ENCODE results near the gene FEN1.
A peak's percentile ranks its signal among the peaks of the same experiment; 100 is the strongest.

The FEN1 gene

GRCh38 chr11:61817471-61818202, 24.9 kb downstream of the FEN1 start:
- H3K23ac ChIP-seq (ENCODE audit: low read depth, low read length, poor library complexity): no peak overlapping the region
- peaks cover 0 to 3% of the 10 kb centered on the region in 2 donors for H3K9me3 ChIP-seq (replicated peaks in 1 of 2; ENCODE audit: control insufficient read depth in 2 of 2, insufficient read depth in 1 of 2, low read depth in 1 of 2, low read length in 2 of 2)
- no peak overlapping the region for H2BK120ac ChIP-seq (ENCODE audit: low read depth, low read length)
- no peak for DNase-seq (ENCODE audit: low spot score)
- H2AFZ ChIP-seq (ENCODE audit: low read length): peak overlapping the region; percentile 72
- H3K18ac ChIP-seq (ENCODE audit: low read length): no peak overlapping the region
- WGBS, 2 donors (ENCODE audit: extremely low coverage in 2 of 2, insufficient read length in 2 of 2, insufficient replicate concordance in 1 of 2): no CpG with 5 or more reads among the region's 6 CpGs
- no peak overlapping the region for H4K8ac ChIP-seq (ENCODE audit: low read depth, low read length)
- H3K27me3 ChIP-seq (ENCODE audit: control insufficient read depth in 3 of 3, insufficient read depth in 3 of 3, low read depth in 1 of 3, low read length in 3 of 3): no peaks in the 10 kb centered on the region
- peaks cover 13 to 29% of the 10 kb centered on the region in 2 donors for H3K36me3 ChIP-seq (replicated peaks in 1 of 2; ENCODE audit: control insufficient read depth in 2 of 2, insufficient read depth in 2 of 2, low read length in 2 of 2)
- no peak overlapping the region for H3K14ac ChIP-seq (ENCODE audit: low read length)
- no peak overlapping the region for H2BK15ac ChIP-seq (ENCODE audit: low read length)
- H2AK5ac ChIP-seq (ENCODE audit: low read depth, low read length): no peak overlapping the region
- H3K4ac ChIP-seq (ENCODE audit: low read length): no peak overlapping the region
- no peak overlapping the region for H2BK12ac ChIP-seq (ENCODE audit: low read length)
- H3K9ac ChIP-seq (ENCODE audit: low read depth, low read length, poor library complexity): no peak overlapping the region
- peak overlapping the region; percentile 54 for H3K4me2 ChIP-seq (ENCODE audit: insufficient read depth, low read length, poor library complexity, severe bottlenecking)
- H3K79me1 ChIP-seq (ENCODE audit: low read depth, low read length): peaks cover 18% of the 10 kb centered on the region
- H2BK5ac ChIP-seq (ENCODE audit: low read length): no peak overlapping the region
- peak overlapping the region; percentile 85 for H3K27ac ChIP-seq (replicated peaks; ENCODE audit: low read length)
- peaks cover 14 to 19% of the 10 kb centered on the region in 2 donors for H3K4me1 ChIP-seq (ENCODE audit: control insufficient read depth in 2 of 2, insufficient read depth in 1 of 2, low read depth in 1 of 2, low read length in 2 of 2)
- peak overlapping the region; percentile 91 to 97 for H3K4me3 ChIP-seq (ENCODE audit: low read length in 2 of 2)
- no peak overlapping the region for H4K91ac ChIP-seq (ENCODE audit: low read depth, low read length, poor library complexity)

- no peak for DNase-seq (ENCODE audit: low spot score)
- no peak overlapping the region for H3K18ac ChIP-seq (ENCODE audit: low read length)
- no peak overlapping the region for H2AK5ac ChIP-seq (ENCODE audit: low read depth, low read length)
- no peak overlapping the region for H4K8ac ChIP-seq (ENCODE audit: low read depth, low read length)
- peaks cover 11% of the 10 kb centered on the region for H3K79me1 ChIP-seq (ENCODE audit: low read depth, low read length)
- no peaks in the 10 kb centered on the region for H3K27me3 ChIP-seq (ENCODE audit: control insufficient read depth in 3 of 3, insufficient read depth in 3 of 3, low read depth in 1 of 3, low read length in 3 of 3)
- H4K91ac ChIP-seq (ENCODE audit: low read depth, low read length, poor library complexity): no peak overlapping the region
- no peak overlapping the region for H3K23ac ChIP-seq (ENCODE audit: low read depth, low read length, poor library complexity)
- no peak overlapping the region for H3K27ac ChIP-seq (replicated peaks; ENCODE audit: low read length)
- no peak overlapping the region for H3K4me2 ChIP-seq (ENCODE audit: insufficient read depth, low read length, poor library complexity, severe bottlenecking)
- no peak overlapping the region for H3K9ac ChIP-seq (ENCODE audit: low read depth, low read length, poor library complexity)
- H3K4me3 ChIP-seq (ENCODE audit: low read length in 2 of 2): no peak overlapping the region
- peaks cover 5 to 18% of the 10 kb centered on the region in 2 donors for H3K36me3 ChIP-seq (replicated peaks in 1 of 2; ENCODE audit: control insufficient read depth in 2 of 2, insufficient read depth in 2 of 2, low read length in 2 of 2)
- no peak overlapping the region for H2BK5ac ChIP-seq (ENCODE audit: low read length)
- H3K14ac ChIP-seq (ENCODE audit: low read length): no peak overlapping the region
- no peak overlapping the region for H2BK120ac ChIP-seq (ENCODE audit: low read depth, low read length)
- no peak overlapping the region for H2AFZ ChIP-seq (ENCODE audit: low read length)
- H3K4me1 ChIP-seq (ENCODE audit: control insufficient read depth in 2 of 2, insufficient read depth in 1 of 2, low read depth in 1 of 2, low read length in 2 of 2): peaks cover 4 to 10% of the 10 kb centered on the region in 2 donors
- WGBS, 2 donors (ENCODE audit: extremely low coverage in 2 of 2, insufficient read length in 2 of 2, insufficient replicate concordance in 1 of 2): no CpG with 5 or more reads among the region's 2 CpGs
- no peak overlapping the region for H2BK12ac ChIP-seq (ENCODE audit: low read length)
- H3K4ac ChIP-seq (ENCODE audit: low read length): no peak overlapping the region
- H3K9me3 ChIP-seq (replicated peaks in 1 of 2; ENCODE audit: control insufficient read depth in 2 of 2, insufficient read depth in 1 of 2, low read depth in 1 of 2, low read length in 2 of 2): no peaks in the 10 kb centered on the region
- H2BK15ac ChIP-seq (ENCODE audit: low read length): no peak overlapping the region
Measured at GRCh38 chr11:61820174-61820573, 27.5 kb downstream of the FEN1 start.

- Histone ChIP-seq H3K4ac (ENCODE audit: low read length) (peak overlapping the region; percentile 91), H2AK5ac (ENCODE audit: low read depth, low read length) (peak overlapping the region; percentile 23), H3K9ac (ENCODE audit: low read depth, low read length, poor library complexity) (peak overlapping the region; percentile 97), H3K27me3 (ENCODE audit: control insufficient read depth in 3 of 3, insufficient read depth in 3 of 3, low read depth in 1 of 3, low read length in 3 of 3) (no peaks in the 10 kb centered on the region), H4K8ac (ENCODE audit: low read depth, low read length) (no peak overlapping the region), H2BK5ac (ENCODE audit: low read length) (peak overlapping the region; percentile 100), H3K79me1 (ENCODE audit: low read depth, low read length) (peaks cover 4% of the 10 kb centered on the region), H3K14ac (ENCODE audit: low read length) (peak overlapping the region; percentile 47), H3K23ac (ENCODE audit: low read depth, low read length, poor library complexity) (peak overlapping the region; percentile 97), H3K36me3 (replicated peaks in 1 of 2; ENCODE audit: control insufficient read depth in 2 of 2, insufficient read depth in 2 of 2, low read length in 2 of 2) (peaks cover 13 to 40% of the 10 kb centered on the region in 2 donors), H2AFZ (ENCODE audit: low read length) (peak overlapping the region; percentile 78), H3K18ac (ENCODE audit: low read length) (peak overlapping the region; percentile 100), H3K4me3 (ENCODE audit: low read length in 2 of 2) (peak overlapping the region; percentile 88 to 100), H3K27ac (replicated peaks; ENCODE audit: low read length) (peak overlapping the region; percentile 100), H4K91ac (ENCODE audit: low read depth, low read length, poor library complexity) (peak overlapping the region; percentile 18), H2BK120ac (ENCODE audit: low read depth, low read length) (peak overlapping the region; percentile 92), H3K4me2 (ENCODE audit: insufficient read depth, low read length, poor library complexity, severe bottlenecking) (peak overlapping the region; percentile 78), H2BK15ac (ENCODE audit: low read length) (peak overlapping the region; percentile 88), H3K9me3 (replicated peaks in 1 of 2; ENCODE audit: control insufficient read depth in 2 of 2, insufficient read depth in 1 of 2, low read depth in 1 of 2, low read length in 2 of 2) (no peaks in the 10 kb centered on the region), H3K4me1 (ENCODE audit: control insufficient read depth in 2 of 2, insufficient read depth in 1 of 2, low read depth in 1 of 2, low read length in 2 of 2) (peaks cover 21 to 34% of the 10 kb centered on the region in 2 donors), H2BK12ac (ENCODE audit: low read length) (no peak overlapping the region)
- WGBS, 2 donors (ENCODE audit: extremely low coverage in 2 of 2, insufficient read length in 2 of 2, insufficient replicate concordance in 1 of 2): no CpG with 5 or more reads among the region's 23 CpGs
- no peak for DNase-seq (ENCODE audit: low spot score)
Measured at GRCh38 chr11:61826930-61827570, 34.3 kb downstream of the FEN1 start.

All from neuronal stem cell (in vitro differentiated cells).